HCT116 (cell line): Measurements from ENCODE around the gene OR11A1.

ENCODE experiments used
- CTCF ChIP-seq, 3 experiments: fragments of 200-600 bp in 1 of 3; sonication (generic) in 1 of 3; IDR thresholded peaks in 2 of 3; conservative IDR thresholded peaks in 1 of 3; 2 replicates each; pipeline ENCODE4 v1.5.1; 2012 to 2017; ENCODE audit warnings: low read depth in 2 of 3, low read length in 2 of 3, antibody characterized with exemption in 1 of 3, borderline replicate concordance in 1 of 3, control low read depth in 1 of 3, mild to moderate bottlenecking in 1 of 3, mixed read lengths in 1 of 3, mixed run types in 1 of 3, moderate library complexity in 1 of 3; ENCODE audit not compliant: insufficient read depth in 1 of 3
- ZFX ChIP-seq: fragments of 450-650 bp; IDR thresholded peaks from 2 replicates; pipeline ENCODE4 v1.6.1; 2017

- TF ChIP-seq ZFX (no peak), CTCF (IDR thresholded peaks at IDR 0.05 in 2 of 3, conservative IDR thresholded peaks at IDR 0.05 in 1 of 3; ENCODE audit: borderline replicate concordance in 1 of 3, insufficient read depth in 1 of 3, low read depth in 2 of 3, low read length in 2 of 3) (no peak)
Observed at GRCh38 chr6:29502597-29502996, 45.7 kb upstream of the OR11A1 start.
